Prostate gland (tissue), 2 donors: ENCODE data around the gene SCFD2.

Source experiments
- POLR2AphosphoS5 ChIP-seq: sonication (generic); formaldehyde crosslinking; IDR thresholded peaks from one replicate; pipeline ENCODE4 v1.6.1; 2017; ENCODE audit warnings: antibody characterized with exemption
- TF ChIP-seq, protein P1 (sequence below), 4 experiments: fragments of 200-600 bp in 2 of 4; fragments of 450-650 bp in 2 of 4; sonication (generic) in 2 of 4; IDR thresholded peaks; 1 replicate in 3 of 4; 2 replicates in 1 of 4; pipeline ENCODE4 v1.5.1; 2016 to 2019; ENCODE audit warnings: antibody characterized with exemption in 4 of 4, mild to moderate bottlenecking in 2 of 4, moderate library complexity in 2 of 4

DNA sequence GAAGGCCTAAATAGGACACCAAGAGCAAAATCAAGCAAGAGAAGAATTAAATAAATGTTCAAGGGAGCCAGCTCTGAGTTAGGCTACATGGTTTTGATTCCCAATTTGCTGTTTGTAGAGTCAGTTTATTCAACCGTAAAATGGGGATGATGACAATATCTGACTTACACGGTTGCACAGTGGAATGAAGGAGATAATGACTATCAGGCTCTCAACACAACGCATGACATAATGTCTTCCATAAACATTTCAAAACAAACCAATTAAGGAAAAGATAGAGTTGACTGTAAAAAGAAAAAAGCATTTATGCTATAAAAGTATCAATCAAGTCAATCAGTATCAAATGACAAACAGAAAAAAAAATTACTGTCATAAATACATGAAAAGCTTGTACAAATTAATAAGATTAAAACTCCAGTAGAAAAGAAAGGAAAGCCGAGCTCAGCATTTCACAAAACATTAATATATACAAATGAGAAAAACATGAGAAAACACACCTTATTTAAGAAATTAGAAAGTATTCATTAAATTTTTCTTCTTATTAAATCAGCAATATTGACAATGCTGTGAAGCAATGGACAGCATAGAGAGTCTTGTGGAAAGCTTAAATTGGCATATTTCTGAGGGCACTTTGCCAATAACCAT, 179.0 kb downstream of the SCFD2 start:
- TF ChIP-seq POLR2AphosphoS5, result no peak
- TF ChIP-seq, protein P1, sequence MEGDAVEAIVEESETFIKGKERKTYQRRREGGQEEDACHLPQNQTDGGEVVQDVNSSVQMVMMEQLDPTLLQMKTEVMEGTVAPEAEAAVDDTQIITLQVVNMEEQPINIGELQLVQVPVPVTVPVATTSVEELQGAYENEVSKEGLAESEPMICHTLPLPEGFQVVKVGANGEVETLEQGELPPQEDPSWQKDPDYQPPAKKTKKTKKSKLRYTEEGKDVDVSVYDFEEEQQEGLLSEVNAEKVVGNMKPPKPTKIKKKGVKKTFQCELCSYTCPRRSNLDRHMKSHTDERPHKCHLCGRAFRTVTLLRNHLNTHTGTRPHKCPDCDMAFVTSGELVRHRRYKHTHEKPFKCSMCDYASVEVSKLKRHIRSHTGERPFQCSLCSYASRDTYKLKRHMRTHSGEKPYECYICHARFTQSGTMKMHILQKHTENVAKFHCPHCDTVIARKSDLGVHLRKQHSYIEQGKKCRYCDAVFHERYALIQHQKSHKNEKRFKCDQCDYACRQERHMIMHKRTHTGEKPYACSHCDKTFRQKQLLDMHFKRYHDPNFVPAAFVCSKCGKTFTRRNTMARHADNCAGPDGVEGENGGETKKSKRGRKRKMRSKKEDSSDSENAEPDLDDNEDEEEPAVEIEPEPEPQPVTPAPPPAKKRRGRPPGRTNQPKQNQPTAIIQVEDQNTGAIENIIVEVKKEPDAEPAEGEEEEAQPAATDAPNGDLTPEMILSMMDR (IDR thresholded peaks at IDR 0.05), result no peak
